GM12891 (cell line): ENCODE results near the gene FHIT.

Source experiments
- POLR2A ChIP-seq: IDR thresholded peaks from 2 replicates; pipeline ENCODE4 v1.6.1; 2011; ENCODE audit warnings: low read depth, low read length, control low read depth
- POLR2AphosphoS5 ChIP-seq: IDR thresholded peaks from 2 replicates; pipeline ENCODE4 v1.6.1; 2011; ENCODE audit warnings: low read depth, low read length, control low read depth
- POU2F2 ChIP-seq: IDR thresholded peaks from 2 replicates; pipeline ENCODE4 v1.6.1; 2011; ENCODE audit warnings: low read depth, mild to moderate bottlenecking, control low read depth, low read length, moderate library complexity
- SPI1 ChIP-seq: IDR thresholded peaks from 2 replicates; pipeline ENCODE4 v1.6.1; 2011; ENCODE audit warnings: low read depth, low read length, control low read depth
- TAF1 ChIP-seq: IDR thresholded peaks from 2 replicates; pipeline ENCODE4 v1.6.1; 2011; ENCODE audit warnings: low read depth, low read length, control low read depth

DNA sequence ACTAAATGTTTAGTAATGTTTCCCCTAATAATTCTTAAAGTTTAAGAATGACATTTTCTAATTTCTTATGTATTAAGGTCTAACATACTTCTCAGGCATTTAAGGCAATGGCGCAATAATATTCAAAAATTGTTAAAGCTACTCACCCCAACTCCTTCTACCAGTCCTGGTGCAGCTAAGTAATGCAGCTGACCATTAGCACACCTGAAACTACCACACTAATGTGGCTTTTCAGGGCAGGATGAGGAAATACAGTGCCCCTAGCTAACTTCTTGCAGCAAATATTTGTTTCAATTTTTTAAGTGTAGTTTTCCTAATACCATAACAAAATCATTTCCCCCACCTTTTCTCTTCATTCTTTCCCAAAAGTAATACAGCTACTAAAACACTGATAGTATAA is 827.7 kb downstream of the FHIT start:
- no peak for TF ChIP-seq POLR2AphosphoS5
- TF ChIP-seq POLR2A = no peak
- no peak for TF ChIP-seq TAF1
- no peak for TF ChIP-seq SPI1
- no peak for TF ChIP-seq POU2F2
